Activated CD8-positive, alpha-beta memory T cell treated with anti-CD3 and anti-CD28 coated beads, Interleukin-2, amount 10 ng/mL, durations not matched to agents 7 days and 5 days (primary cell): ENCODE results near the gene UNC45A. TPM values are rescaled to one million over a fixed set of nuclear protein-coding genes. Genes with fewer than 3 reads are reported as not detected.
"Not testable (repeated sequence)": the region's sequence is repeated elsewhere in the genome, so short reads cannot be mapped to it uniquely, and the experiment has no call there.

Source experiments
- ATAC-seq: fragments of 150-1000 bp; cut with Tn5 transposase; one replicate; pipeline ENCODE4 v1.10.0; 2021; ENCODE audit warnings: moderate library complexity
- CTCF ChIA-PET: fragments of 350-600 bp; sonication (Branson Sonifier 250); formaldehyde crosslinking; loops from one replicate; lab custom pipeline; 2021; ENCODE audit warnings: antibody characterized with exemption; lab: Charles Lee
- DNase-seq: peaks from one replicate; pipeline ENCODE4 v3.0.0-alpha.2; 2020
- H3K27ac Mint-ChIP-seq: one replicate; pipeline ENCODE4 v1.8.0; 2021; ENCODE audit warnings: mild to moderate bottlenecking, mixed read lengths
- H3K27me3 Mint-ChIP-seq: one replicate; pipeline ENCODE4 v1.8.0; 2021; ENCODE audit warnings: mixed read lengths
- H3K36me3 Mint-ChIP-seq: one replicate; pipeline ENCODE4 v1.8.0; 2021; ENCODE audit warnings: mild to moderate bottlenecking, mixed read lengths
- H3K4me1 Mint-ChIP-seq: one replicate; pipeline ENCODE4 v1.8.0; 2021; ENCODE audit warnings: mixed read lengths
- H3K4me3 Mint-ChIP-seq: one replicate; pipeline ENCODE4 v1.8.0; 2021; ENCODE audit warnings: mild to moderate bottlenecking, moderate library complexity, mixed read lengths
- H3K9me3 Mint-ChIP-seq: one replicate; pipeline ENCODE4 v1.8.0; 2022; ENCODE audit warnings: low read depth, mixed read lengths
- total RNA-seq, 2 experiments: library from RNA; stranded (reverse); gene quantifications; one replicate each; pipeline ENCODE4 v1.2.3, GENCODE V29; 2021

The UNC45A gene
- total RNA-seq, 2 experiments from 2014 or later = 76.3 to 84.4 TPM

GRCh38 chr15:90915216-90915807 is 19.8 kb upstream of the UNC45A start:
- H3K36me3 Mint-ChIP-seq = peaks cover 61% of the 10 kb centered on the region
- DNase-seq = no peak
- CTCF ChIA-PET = interaction anchor here (1.2 to 2.1 kb wide), 2 partner anchors 11 to 17 kb away, joined by 3 to 9 read pairs; partner anchors contain the start of gene HDDC3
- no peaks in the 10 kb centered on the region for H3K9me3 Mint-ChIP-seq
- H3K4me1 Mint-ChIP-seq = no peaks in the 10 kb centered on the region
- ATAC-seq = no peak
- no peaks in the 10 kb centered on the region for H3K27me3 Mint-ChIP-seq
- H3K4me3 Mint-ChIP-seq = no peak overlapping the region
- peak overlapping the region; percentile 11 for H3K27ac Mint-ChIP-seq

- H3K9me3 Mint-ChIP-seq = no peaks in the 10 kb centered on the region
- H3K27me3 Mint-ChIP-seq = no peaks in the 10 kb centered on the region
- peak overlapping the region; percentile 11 for H3K27ac Mint-ChIP-seq
- CTCF ChIA-PET = no interaction called here
- DNase-seq (no peak), ATAC-seq (no peak)
- peaks cover 59% of the 10 kb centered on the region for H3K36me3 Mint-ChIP-seq
- no peak overlapping the region for H3K4me3 Mint-ChIP-seq
- no peaks in the 10 kb centered on the region for H3K4me1 Mint-ChIP-seq
Observed at GRCh38 chr15:90915808-90916440, 19.2 kb upstream of the UNC45A start.

GRCh38 chr15:90916461-90916860 is 18.6 kb upstream of the UNC45A start:
- H3K4me3 Mint-ChIP-seq = no peak overlapping the region
- no peak for ATAC-seq
- no peaks in the 10 kb centered on the region for H3K9me3 Mint-ChIP-seq
- CTCF ChIA-PET = no interaction called here
- H3K36me3 Mint-ChIP-seq = peaks cover 60% of the 10 kb centered on the region
- H3K27ac Mint-ChIP-seq = no peak overlapping the region
- DNase-seq = no peak
- no peaks in the 10 kb centered on the region for H3K27me3 Mint-ChIP-seq
- H3K4me1 Mint-ChIP-seq = peaks cover 5% of the 10 kb centered on the region

- no peak overlapping the region for H3K27ac Mint-ChIP-seq
- CTCF ChIA-PET = interaction anchor here (0.6 to 2.1 kb wide), 4 partner anchors 10 to 162 kb away, joined by 3 to 9 read pairs (median 3); no protein-coding TSS in a partner anchor
- peaks cover 14% of the 10 kb centered on the region for H3K4me1 Mint-ChIP-seq
- H3K9me3 Mint-ChIP-seq = no peaks in the 10 kb centered on the region
- DNase-seq (no peak), ATAC-seq (no peak)
- H3K4me3 Mint-ChIP-seq = no peak overlapping the region
- H3K27me3 Mint-ChIP-seq = no peaks in the 10 kb centered on the region
- peaks cover 60% of the 10 kb centered on the region for H3K36me3 Mint-ChIP-seq
Observed at GRCh38 chr15:90917569-90917968, 17.5 kb upstream of the UNC45A start.

GRCh38 chr15:90918034-90918788 is 16.9 kb upstream of the UNC45A start:
- Mint-ChIP-seq H3K27me3 (no peaks in the 10 kb centered on the region), H3K9me3 (no peaks in the 10 kb centered on the region), H3K4me3 (no peak overlapping the region), H3K36me3 (peaks cover 55% of the 10 kb centered on the region), H3K4me1 (peaks cover 20% of the 10 kb centered on the region), H3K27ac (no peak overlapping the region)
- DNase-seq (no peak), ATAC-seq (no peak)
- CTCF ChIA-PET = interaction anchor here (0.9 to 2.1 kb wide), 6 partner anchors 11 to 32 kb away, joined by 3 to 9 read pairs (median 3); partner anchors contain the start of gene UNC45A

- DNase-seq (no peak), ATAC-seq (no peak)
- Mint-ChIP-seq H3K36me3 (peaks cover 51% of the 10 kb centered on the region), H3K4me1 (peaks cover 26% of the 10 kb centered on the region), H3K9me3 (no peaks in the 10 kb centered on the region), H3K4me3 (no peak overlapping the region), H3K27me3 (no peaks in the 10 kb centered on the region), H3K27ac (no peak overlapping the region)
- CTCF ChIA-PET = interaction anchor here (1.0 to 2.1 kb wide), 5 partner anchors 12 to 33 kb away, joined by 3 to 9 read pairs (median 3); partner anchors contain the start of gene UNC45A
Observed at GRCh38 chr15:90918835-90919234, 16.2 kb upstream of the UNC45A start.

GRCh38 chr15:90921887-90922286 is 13.2 kb upstream of the UNC45A start:
- Mint-ChIP-seq H3K4me1 (peaks cover 43% of the 10 kb centered on the region), H3K27me3 (no peaks in the 10 kb centered on the region), H3K9me3 (no peaks in the 10 kb centered on the region), H3K27ac (peak overlapping the region; percentile 89), H3K4me3 (no peak overlapping the region), H3K36me3 (peaks cover 47% of the 10 kb centered on the region)
- ATAC-seq (no peak), DNase-seq (no peak)
- CTCF ChIA-PET = interaction anchor here (1.7 to 6.5 kb wide), 4 partner anchors 11 to 210 kb away, joined by 5 to 79 read pairs (median 18); partner anchors contain the start of genes HDDC3, MAN2A2 and UNC45A

GRCh38 chr15:90922712-90923322 is 12.3 kb upstream of the UNC45A start:
- H3K4me1 Mint-ChIP-seq = peaks cover 43% of the 10 kb centered on the region
- peaks cover 41% of the 10 kb centered on the region for H3K36me3 Mint-ChIP-seq
- H3K27ac Mint-ChIP-seq = peak overlapping the region; percentile 89
- CTCF ChIA-PET = interaction anchor here (0.6 to 6.5 kb wide), 6 partner anchors 10 to 211 kb away, joined by 3 to 79 read pairs (median 4); partner anchors contain the start of genes HDDC3, MAN2A2 and UNC45A
- not testable (repeated sequence) for H3K27me3 Mint-ChIP-seq, H3K9me3 Mint-ChIP-seq, H3K4me3 Mint-ChIP-seq
- DNase-seq (peak; percentile 73), ATAC-seq (peak; percentile 88)

GRCh38 chr15:90924375-90924774 is 10.7 kb upstream of the UNC45A start:
- Mint-ChIP-seq H3K4me1 (peaks cover 50% of the 10 kb centered on the region), H3K27ac (peak overlapping the region; percentile 89), H3K27me3 (no peaks in the 10 kb centered on the region), H3K36me3 (peaks cover 30% of the 10 kb centered on the region), H3K4me3 (peak overlapping the region; percentile 21), H3K9me3 (no peaks in the 10 kb centered on the region)
- CTCF ChIA-PET = interaction anchor here (1.1 to 6.5 kb wide), 3 partner anchors 8 to 38 kb away, joined by 4 to 79 read pairs (median 32); partner anchors contain the start of genes HDDC3, MAN2A2 and UNC45A
- peak; percentile 60 for DNase-seq
- ATAC-seq = peak; percentile 52

- H3K4me1 Mint-ChIP-seq = peaks cover 61% of the 10 kb centered on the region
- CTCF ChIA-PET = interaction anchor here (0.8 to 1.6 kb wide), 3 partner anchors 17 to 41 kb away, joined by 3 to 4 read pairs (median 3); partner anchors contain the start of gene MAN2A2
Observed at GRCh38 chr15:90926766-90927165, 8.3 kb upstream of the UNC45A start.

GRCh38 chr15:90928106-90928505 is 7.0 kb upstream of the UNC45A start:
- CTCF ChIA-PET = interaction anchor here (0.7 to 1.2 kb wide), 3 partner anchors 27 to 459 kb away, joined by 3 to 4 read pairs (median 3); no protein-coding TSS in a partner anchor
- Mint-ChIP-seq H3K4me1 (peaks cover 56% of the 10 kb centered on the region), H3K27ac (peak overlapping the region; percentile 79)

More at GRCh38 chr15:90926766-90927165, 8.3 kb upstream of the UNC45A start:
- H3K36me3 Mint-ChIP-seq = peaks cover 22% of the 10 kb centered on the region
- ATAC-seq, H3K9me3 Mint-ChIP-seq, H3K4me3 Mint-ChIP-seq, H3K27me3 Mint-ChIP-seq, DNase-seq: not testable (repeated sequence)
- H3K27ac Mint-ChIP-seq = peak overlapping the region; percentile 40

GRCh38 chr15:90929246-90930019 is 5.7 kb upstream of the UNC45A start:
- peaks cover 56% of the 10 kb centered on the region for H3K4me1 Mint-ChIP-seq
- ATAC-seq (no peak), DNase-seq (no peak)
- H3K9me3 Mint-ChIP-seq = no peaks in the 10 kb centered on the region
- H3K4me3 Mint-ChIP-seq = peak overlapping the region; percentile 99
- H3K36me3 Mint-ChIP-seq = peaks cover 19% of the 10 kb centered on the region
- CTCF ChIA-PET = interaction anchor here (0.6 to 8.6 kb wide), 12 partner anchors 6 to 281 kb away, joined by 3 to 181 read pairs (median 4); partner anchors contain the start of genes BLM, MAN2A2, RCCD1 and VPS33B
- H3K27me3 Mint-ChIP-seq = no peaks in the 10 kb centered on the region
- H3K27ac Mint-ChIP-seq = peak overlapping the region; percentile 100

More at GRCh38 chr15:90928106-90928505, 7.0 kb upstream of the UNC45A start:
- H3K27me3 Mint-ChIP-seq, H3K9me3 Mint-ChIP-seq, DNase-seq, ATAC-seq: not testable (repeated sequence)
- peak overlapping the region; percentile 35 for H3K4me3 Mint-ChIP-seq
- H3K36me3 Mint-ChIP-seq = peaks cover 21% of the 10 kb centered on the region
